ENCODE measurements around the gene KCNQ2.
A peak's percentile ranks its signal among the peaks of the same experiment; 100 is the strongest.

Gene KCNQ2

DNA sequence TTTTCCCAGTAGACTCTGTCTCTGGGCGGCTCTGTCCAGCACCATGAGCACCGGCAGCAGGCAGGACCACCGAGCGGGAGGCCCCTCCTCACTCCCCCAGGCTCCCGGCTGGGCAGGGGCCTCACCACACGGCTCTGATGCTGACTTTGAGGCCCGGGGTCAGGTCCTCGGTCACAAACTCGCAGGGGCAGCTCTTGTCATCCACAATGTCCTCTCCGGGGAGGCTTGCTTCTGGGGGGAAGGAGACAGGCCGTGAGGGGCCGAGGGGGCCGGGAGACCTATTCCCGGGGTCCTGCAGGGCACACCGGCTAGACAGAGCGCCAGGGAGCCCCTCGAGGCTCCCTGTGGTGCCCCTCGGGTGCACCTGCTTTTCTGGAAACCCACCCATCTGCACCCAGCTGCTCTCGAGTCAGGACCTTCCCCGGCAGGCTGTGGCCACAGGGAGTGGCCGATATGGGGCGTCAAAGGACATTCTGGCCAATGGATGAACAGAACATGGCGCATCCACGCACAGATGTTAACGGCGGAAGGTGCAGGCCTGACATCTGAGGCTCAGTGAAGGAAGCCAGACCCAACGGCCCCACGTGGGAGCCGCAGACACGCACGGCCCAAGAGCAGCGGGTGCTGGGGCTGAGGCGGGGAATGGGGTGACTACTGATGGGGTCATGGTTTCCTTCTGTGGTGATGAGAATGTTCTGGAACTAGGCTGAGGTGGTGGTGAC lies 58.3 kb downstream of the KCNQ2 start:
- no peak for DNase-seq

DNA sequence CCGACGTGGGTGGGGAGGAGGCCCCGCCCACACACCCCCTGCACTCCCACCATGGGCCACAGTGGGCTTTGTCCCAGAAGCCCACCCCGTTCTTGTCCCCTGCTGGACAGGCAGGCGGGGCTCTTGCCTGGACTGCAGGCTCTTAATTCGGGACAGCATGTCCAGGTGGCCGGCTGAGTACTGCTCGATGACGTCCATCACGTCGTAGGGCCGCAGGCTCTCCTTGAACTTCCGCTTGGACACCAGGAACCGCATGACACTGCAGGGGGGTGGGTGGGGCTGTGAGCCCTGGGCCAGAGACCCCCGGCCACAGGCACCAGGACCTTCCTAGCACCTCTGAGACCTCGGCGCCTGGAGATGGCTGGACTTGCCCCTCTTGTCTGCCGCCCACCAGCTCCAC lies 59.1 kb downstream of the KCNQ2 start:
- DNase-seq = no peak

DNA sequence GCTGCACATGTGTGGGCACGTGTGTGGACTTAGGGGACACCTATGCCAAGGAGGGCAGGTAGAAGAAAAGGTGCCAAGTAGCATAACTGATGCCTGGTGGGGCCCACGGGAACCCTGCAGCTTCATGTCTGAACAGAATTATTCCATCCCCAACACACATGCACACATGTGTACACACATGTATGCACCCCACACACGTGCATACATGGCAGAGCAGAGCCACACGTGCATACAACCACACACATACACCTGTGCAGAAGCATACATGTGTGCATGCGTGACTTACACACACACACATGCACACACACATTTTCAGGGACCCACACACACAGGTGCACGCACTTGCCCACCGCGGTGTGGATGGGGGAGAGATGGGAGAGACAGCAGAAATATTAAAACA lies 59.6 kb downstream of the KCNQ2 start:
- no peak for DNase-seq

DNA sequence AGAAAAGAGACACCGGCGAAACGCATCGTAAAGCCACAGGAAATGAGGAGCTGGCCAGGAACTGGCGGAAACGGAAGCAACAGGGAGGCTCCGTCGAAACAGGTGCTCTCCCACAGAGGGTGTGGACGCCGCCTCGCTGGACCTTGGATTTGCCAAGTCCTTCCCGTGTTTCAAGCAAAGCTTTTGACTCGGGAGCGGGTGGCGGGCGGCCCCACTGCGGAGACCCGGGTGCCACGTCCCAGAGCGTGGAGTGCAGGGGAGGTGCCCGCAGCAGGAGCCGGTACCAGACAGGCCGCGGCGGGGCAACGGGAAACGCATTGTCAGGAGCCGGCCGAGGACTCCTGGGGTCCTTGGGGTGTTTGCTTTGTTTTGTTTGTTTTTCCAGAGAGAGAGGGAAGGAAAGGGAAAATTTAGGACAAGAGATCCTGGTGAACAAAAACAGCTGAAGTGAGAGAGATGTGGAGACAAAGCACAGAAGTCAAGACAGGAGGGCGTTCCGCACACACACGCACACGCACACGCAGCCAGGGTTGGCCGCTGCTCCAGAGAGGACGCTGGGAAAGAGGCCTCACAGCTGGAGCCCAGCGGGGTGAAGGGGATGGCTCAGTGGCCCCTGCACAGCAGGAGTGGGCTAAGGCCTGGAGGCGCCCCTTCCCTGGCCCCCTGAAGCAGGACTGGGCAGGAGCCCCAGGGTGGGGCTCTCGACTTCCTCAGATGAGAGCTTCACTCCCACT lies 60.4 kb downstream of the KCNQ2 start:
- no peak for DNase-seq

DNA sequence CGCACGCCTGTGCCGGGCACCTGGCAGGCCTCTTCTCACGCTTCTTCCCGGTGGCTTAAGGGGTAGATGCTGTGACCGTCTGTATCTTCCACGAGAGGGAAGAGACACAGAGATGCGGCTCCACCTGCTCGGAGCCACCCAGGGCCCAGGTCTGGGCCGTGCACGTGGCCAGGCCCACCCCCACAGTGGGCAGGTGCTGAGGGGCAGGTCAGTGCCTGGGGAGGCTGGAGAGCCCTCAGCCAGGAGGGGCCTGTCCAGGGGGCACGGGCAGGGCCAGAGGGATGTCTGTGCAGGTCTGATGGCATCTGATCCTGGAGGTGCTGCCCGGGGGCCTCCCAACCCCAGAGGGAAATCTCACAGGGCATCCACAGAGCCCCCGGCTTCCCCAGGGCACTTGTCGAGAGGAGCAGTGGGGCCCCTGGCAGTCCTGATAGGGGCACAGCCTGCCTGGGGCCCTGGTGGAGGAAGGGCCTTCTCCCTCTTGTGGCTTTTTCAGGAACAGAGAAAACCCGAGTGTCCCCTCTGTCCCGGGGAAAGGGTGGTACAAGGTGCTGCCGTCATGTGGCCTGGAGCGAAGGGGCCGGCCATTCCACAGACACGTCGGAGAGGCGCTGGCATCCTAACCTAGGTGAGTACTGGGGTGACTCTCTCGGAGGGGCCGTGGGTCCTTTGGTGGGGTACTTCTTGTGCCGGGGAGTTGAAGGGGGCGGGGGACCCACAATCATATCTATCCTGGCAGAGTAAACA lies 61.1 kb downstream of the KCNQ2 start:
- no peak for DNase-seq

DNA sequence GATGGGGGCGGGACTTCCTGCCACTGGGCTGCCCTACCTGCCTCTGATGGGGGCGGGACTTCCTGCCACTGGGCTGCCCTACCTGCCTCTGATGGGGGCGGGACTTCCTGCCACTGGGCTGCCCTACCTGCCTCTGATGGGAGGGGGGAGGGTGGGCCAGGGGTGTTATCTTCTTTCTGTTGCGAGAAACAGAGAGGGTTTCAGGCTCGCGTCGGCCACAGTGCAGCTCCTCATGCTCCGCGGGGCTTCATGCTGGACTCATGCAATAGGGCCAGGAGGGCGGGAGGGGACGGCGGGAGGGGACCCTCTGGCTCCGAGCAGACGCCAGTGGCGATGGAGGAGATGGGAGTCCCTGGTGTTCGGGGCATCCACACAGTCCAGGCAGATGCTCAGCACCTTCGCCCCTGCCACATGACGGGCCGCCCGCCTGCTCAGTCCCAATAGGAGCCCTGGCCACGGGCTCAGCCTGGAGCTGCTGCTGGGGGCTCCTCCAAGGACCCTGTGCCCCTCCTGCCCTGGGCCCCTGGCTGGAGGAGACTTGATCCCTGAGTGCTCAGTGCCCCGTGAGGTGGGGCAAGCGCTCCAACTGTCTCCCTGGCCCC lies 62.5 kb downstream of the KCNQ2 start:
- peak; percentile 63 for DNase-seq

DNA sequence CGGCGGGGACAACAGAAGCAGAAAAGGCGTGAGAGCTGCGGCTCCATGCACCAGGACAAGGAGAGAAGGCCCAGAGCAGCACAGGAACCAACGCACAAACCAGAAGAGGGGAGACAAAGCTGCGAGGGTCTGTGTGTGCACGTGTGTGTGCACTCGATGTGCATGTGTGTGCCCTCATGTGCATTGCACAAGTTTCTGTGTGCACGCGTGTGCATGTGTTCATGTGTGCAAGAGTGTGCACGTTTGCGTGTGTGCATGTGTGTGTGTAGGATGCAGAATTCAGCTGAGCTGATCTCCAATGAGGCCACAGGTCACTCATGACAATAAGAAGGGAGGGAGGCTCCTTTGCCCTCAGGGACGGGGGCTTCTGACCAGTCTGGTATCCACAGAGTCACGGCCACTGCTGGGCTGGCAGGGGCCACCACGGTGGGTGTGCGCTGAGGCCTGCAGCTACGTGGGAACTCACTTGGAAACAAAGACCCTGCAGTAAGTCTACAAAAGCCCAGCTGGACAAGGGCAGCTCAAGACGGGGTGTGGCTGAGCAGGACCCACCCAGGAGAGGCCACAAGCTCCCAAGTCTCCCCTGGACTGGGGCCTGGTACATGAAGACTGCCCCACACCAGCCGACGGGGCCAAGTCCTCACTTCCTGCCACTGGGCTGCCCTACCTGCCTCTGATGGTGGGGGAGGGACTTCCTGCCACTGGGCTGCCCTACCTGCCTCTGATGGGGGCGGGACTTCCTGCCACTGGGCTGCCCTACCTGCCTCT lies 63.2 kb downstream of the KCNQ2 start:
- DNase-seq = peak; percentile 83

DNA sequence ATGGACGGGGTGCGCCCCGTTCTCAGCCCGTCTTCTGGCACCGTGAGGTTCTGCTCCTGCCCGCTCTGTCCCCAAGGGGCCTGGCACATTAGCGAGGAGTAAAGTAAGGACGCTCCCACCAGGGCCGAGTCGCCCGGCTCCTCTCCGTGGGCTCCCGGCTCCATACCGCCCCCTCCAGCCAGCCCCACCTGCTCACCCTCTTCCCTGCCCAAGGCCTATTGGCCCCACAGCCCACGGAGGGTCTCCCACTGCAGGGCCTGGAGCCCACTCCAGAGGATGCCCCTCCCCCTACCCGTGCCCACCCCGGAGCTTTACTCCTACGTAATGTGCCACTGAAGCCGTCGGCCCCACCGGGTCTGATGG lies 63.8 kb downstream of the KCNQ2 start:
- no peak for DNase-seq

DNA sequence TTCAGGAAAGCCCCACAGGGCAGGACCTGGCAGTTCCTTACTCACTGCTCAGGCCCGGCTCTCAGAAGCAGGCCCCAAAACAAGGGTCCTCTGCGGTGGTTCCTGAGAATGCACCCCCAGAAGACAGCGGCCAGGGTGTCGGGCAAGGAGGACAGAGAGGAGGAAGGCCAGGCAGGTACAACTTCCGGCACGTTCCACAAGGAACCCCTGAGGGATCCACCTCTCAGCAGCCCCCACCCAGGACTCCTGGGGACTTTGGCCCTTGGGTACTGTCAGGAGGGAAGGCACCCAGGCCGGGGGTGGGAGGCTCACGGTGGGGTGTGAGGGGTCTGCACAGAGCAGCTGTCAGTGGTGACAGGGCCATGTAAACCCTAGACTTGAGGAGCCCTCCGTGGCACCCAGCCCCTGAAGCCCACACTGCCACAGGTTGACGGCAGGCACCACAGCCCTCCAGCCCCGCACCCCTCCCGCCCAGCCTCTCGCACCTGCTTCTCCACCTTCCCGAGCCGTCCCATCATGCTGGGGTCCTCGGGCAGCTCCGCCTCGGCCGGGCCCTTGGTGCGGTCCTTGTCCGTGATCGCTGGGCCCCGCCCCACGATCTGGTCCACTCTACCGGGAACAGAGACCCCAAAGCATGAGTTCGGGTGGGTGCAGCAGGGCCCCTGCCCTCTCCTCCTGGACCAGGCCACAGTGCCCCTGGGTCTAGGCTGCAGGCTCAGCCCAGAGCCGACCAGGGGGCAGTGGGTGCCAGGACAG lies 64.3 kb downstream of the KCNQ2 start:
- no peak for DNase-seq

DNA sequence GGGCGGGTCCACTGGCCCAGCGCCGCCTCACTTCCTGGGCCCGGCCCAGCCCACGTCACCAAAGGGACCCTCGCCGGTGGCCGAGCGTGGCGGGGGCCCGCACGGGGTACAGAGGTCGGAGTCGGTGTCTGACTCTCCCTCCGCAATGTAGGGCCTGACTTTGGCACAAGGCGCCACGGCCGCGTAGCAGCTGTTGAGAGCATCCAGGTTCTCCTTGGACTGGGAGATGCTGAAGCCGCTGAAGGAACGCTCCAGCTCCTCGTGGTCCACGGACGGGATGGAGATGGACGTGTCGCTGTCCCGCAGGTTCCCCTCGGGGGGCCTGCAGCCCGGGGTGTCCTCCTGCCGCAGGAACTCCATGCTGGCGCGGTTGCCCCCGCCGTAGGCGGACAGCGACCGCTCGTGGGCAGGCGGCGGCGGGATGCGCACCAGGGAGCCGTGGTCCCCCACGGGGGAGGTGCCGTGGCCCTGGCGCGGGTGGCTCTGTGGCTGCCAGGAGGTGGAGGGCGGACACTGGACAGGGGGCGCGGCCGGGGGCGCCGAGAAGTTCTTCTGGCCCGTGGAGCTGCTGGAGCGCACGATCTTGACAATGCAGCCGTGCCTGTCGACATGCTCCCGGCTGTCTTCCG lies 65.7 kb downstream of the KCNQ2 start:
- DNase-seq = no peak

DNA sequence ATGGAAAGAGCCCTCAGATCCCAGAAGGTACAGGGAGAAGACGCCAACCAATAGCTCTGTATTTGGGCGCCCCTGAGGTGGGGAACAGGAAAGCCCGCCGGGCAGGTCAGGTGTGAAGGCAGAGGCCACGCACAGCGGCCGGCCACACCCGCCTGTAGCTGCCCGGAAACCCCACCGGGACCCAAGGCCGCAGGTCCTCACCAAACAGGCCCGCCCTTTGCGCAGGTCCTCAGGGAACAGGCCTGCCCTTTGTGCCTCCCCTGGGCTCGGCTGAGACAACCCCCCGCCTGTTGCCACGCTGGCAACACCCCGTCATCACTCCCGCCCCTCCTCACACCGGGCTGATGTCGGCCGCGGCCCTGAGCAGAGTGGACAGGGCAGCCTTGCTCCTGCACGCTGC lies 66.4 kb downstream of the KCNQ2 start:
- DNase-seq = no peak

DNA sequence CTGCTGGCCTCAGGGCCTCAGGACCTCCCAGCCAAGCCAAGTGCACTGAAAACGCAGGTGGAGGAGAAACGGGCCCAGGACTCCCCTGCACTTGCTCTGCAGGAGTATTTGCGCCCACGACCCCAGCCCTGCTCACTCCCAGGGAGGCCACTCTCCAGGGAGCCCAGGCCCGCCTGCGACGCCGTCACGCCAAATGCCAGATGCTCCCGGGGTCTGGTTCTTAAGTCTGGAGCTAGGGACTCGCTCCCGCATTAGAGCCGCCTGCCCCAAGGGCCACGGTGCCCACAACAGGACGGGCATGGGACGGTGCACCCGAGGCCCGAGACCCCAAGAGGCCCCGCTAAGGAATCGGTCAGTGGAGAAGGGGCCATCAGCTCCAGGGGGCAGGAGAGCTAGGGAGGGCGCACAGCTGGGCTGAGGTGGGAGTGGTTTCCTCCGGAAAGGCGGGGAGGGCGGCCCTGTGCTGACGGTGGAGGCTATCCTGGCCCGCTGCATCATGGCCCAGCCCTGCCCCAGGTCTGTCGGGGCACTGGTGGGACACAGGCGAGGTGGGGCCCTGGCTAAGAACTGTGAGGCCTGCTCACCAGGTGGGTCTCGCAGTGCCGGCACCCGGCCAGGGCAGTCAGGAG lies 67.2 kb downstream of the KCNQ2 start:
- DNase-seq = peak; percentile 31

DNA sequence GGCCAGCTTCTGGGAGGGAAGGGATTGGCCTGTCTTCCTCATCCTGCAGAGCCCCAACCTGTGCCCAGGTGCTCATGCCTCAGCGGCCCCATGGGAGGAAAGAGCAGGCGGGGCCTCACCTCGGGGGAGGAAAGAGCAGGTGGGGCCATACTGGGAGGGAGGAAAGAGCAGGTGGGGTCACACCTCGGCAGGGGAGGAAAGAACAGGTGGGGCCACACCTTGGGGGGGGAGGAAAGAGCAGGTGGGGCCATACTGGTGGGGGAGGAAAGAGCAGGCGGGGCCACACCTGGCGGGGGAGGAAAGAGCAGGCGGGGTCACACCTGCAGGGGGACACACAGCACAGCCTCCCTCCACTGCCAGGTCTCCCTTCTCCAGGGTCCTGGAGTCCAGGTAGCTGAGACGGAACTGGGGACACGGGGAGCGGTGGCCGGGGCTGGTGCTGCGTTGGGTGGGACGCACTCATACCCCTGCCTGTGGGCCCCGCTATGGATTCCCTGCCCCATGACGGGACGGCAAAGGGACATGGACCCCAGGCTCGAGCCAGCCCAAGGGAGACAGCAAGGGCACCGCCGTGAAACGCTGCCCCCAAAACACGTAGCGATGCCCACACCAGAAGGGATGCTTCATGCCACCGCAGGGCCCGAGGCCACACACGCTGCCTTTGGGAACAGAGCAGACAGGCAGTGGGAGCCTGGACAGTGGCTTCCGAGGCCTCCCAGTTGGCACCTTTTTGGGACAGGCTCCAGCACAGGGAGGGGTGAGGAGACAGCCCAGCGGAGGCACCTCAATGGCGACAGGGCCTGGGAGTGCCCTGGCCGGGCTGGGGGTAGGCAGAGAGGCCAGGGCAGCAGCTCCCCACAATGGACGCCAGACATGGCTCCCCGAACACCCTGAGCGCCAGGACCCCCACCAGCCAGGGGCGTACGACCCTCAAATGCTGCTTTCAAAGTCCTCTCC lies 68.0 kb downstream of the KCNQ2 start:
- DNase-seq = peak; percentile 93

DNA sequence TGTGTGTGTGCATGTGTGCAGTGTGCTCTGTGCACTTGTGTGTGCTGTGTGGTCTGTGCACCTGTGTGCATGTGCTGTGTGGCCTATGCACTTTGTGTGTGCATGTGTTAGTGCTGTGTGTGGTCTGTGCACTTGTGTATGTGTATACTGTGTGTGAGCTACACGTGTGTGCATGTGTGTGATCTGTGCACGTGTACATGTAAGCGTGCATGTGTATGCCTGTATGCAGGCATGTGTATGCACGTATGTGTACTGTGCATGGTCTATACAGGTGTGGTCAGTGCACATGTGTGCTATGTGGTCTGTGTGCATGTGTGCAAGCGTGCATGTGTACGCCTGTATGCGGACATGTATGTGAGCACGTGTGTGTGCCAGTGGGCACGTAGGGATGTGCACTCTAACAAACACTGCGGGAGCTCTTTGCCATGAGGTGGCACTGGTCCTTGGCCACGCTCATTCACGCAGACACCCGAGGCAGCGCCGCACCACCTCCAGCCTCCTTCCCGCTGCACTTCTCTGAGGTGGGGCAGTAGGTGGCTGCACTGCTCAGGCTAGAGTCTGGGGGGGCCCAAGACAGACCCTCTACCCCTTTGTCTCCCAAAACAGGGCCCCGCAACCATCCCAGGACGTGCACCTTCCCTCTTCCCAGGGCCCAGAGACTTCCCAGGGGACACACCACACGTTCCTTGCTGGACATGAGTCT lies 68.9 kb downstream of the KCNQ2 start:
- peak; percentile 52 for DNase-seq

DNA sequence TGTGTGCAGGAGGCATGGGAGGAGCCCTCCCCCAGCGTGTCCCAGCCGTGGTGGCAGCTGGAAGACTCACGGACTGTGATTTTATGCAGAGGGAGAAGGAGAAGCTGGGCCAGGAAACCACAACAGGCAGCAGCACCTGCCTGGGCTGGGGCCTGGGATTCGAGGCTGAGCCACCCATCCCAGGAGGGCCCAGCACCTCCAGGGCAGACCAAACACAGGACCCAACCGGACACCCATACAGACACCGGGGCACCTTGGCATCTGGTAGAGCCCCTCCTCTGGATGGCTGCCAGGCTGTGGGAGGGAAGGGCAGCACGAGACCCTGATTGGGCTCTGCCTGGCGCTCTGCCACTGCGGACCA lies 69.6 kb downstream of the KCNQ2 start:
- peak; percentile 82 for DNase-seq

DNA sequence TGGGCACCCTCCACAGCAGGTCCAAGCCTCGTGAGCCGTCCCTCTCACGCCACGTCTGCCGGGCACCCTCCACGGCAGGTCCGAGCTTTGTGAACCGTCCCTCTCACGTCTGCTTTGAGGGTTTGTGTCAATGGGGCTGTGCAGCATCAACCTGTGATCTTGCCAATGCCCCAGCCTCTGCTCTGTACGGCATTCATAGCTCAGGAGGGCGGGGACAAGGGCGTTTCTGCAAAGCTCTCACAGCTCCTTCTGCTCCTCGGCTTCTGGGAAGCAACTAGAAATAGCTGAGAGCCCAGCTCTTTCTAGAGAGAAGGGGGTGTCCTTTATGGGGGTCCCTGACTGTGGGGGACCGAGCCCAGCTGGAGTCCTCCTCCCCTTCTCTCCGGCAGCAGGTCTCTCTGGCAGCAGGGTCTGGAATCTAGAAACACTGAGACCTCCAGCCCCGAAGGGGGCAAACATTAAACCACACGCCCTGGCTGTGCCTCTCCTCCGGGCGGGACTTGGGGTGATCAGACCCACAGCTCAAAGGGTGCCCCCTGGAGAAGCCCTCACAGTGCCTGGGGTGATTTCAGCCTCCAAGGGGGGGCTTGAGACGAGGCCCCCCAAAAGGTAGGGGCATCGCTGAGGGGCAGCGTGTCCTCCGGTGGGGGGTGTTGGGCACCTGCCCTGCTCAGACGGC lies 70.1 kb downstream of the KCNQ2 start:
- peak; percentile 63 for DNase-seq

DNA sequence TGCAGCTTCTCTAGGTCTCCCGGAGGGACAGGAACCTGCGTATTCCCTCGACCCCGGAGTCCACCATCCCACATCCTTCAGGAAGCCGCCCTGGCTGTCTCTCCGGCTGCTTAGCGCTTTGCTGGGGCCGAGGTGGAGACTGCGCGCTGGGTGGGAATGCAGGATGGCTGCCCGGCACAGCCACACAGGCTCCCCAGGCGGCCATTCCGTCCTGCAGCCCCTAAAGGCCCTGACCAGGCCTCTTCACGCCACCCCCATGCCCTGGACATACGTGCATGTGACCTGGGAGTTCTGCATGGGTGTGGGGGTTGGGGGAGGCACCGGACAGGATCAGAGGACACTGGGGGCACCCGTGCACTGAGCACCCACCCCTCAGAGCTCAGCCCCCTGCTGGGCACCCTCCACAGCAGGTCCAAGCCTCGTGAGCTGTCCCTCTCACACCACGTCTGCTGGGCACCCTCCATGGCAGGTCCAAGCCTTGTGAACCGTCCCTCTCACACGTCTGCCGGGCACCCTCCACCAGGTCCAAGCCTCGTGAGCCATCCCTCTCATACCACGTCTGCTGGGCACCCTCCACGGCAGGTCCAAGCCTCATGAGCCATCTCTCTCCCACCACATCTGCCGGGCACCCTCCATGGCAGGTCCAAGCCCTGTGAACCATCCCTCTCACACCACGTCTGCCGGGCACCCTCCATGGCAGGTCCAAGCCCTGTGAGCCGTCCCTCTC lies 70.9 kb downstream of the KCNQ2 start:
- DNase-seq = no peak

Measured in NCI-H2171 treated with DMSO at 0.1 percent for 48 hours (cell line).